ENCODE data around the gene CDYL. TPM values are rescaled to one million over a fixed set of nuclear protein-coding genes. Genes with fewer than 3 reads are reported as not detected.
A peak's percentile ranks its signal among the peaks of the same experiment; 100 is the strongest.

CDYL gene
- total and polyA plus RNA-seq, 4 donors: 3.3 to 25.4 (median 11.0) TPM

- DNase-seq (ENCODE audit: low spot score): no peak
- H3K9me3 ChIP-seq (ENCODE audit: control insufficient read depth in 4 of 4, low read length in 3 of 4): no peaks in the 10 kb centered on the region
- TF ChIP-seq NR2F2 (IDR thresholded peaks at IDR 0.05): no peak
- no peak for TF ChIP-seq TAF1 (conservative IDR thresholded peaks at IDR 0.05)
- no peak for TF ChIP-seq SP1 (IDR thresholded peaks at IDR 0.05)
- TF ChIP-seq YY1 (IDR thresholded peaks at IDR 0.05): no peak
- no peak for TF ChIP-seq HNF4A (conservative IDR thresholded peaks at IDR 0.05)
- no peak for TF ChIP-seq RXRA (IDR thresholded peaks at IDR 0.05)
- no peak for TF ChIP-seq ZBTB33 (IDR thresholded peaks at IDR 0.05)
- no peak for TF ChIP-seq FOXA1 (IDR thresholded peaks at IDR 0.05)
- peak overlapping the region in 1 of 3 donors; percentile 99 for H3K4me3 ChIP-seq (ENCODE audit: low read depth in 1 of 3, low read length in 3 of 3)
- H3K36me3 ChIP-seq (ENCODE audit: control insufficient read depth in 4 of 4, insufficient read depth in 3 of 4, low read depth in 1 of 4, low read length in 3 of 4): no peaks in the 10 kb centered on the region
- no peaks in the 10 kb centered on the region for H3K27me3 ChIP-seq (ENCODE audit: control insufficient read depth in 4 of 4, insufficient read depth in 4 of 4, low read length in 3 of 4)
- no peak overlapping the region for H3K27ac ChIP-seq (ENCODE audit: low read depth in 1 of 2, low read length in 2 of 2)
- H3K4me1 ChIP-seq (ENCODE audit: control insufficient read depth in 4 of 4, insufficient read depth in 4 of 4, low read length in 3 of 4): peaks cover 0 to 24% (median 9%) of the 10 kb centered on the region in 4 donors
- H3K9ac ChIP-seq (ENCODE audit: low read depth in 1 of 2, low read length in 2 of 2): no peak overlapping the region
- WGBS: 83% methylated on average over 1 of the region's 1 CpG
Observed at GRCh38 chr6:4778086-4778485, 1.9 kb downstream of the CDYL start.

GRCh38 chr6:4780360-4780812 lies 4.2 kb downstream of the CDYL start:
- DNase-seq (ENCODE audit: low spot score): no peak
- TF ChIP-seq ATF3 (IDR thresholded peaks at IDR 0.05): no peak
- TF ChIP-seq RXRA (IDR thresholded peaks at IDR 0.05): no peak
- TF ChIP-seq CTCF (IDR thresholded peaks at IDR 0.05; ENCODE audit: low read depth, low read length, missing input control): no peak
- no peak for TF ChIP-seq HNF4A (conservative IDR thresholded peaks at IDR 0.05)
- no peak for TF ChIP-seq ZBTB33 (IDR thresholded peaks at IDR 0.05)
- TF ChIP-seq FOXA2 (IDR thresholded peaks at IDR 0.05): no peak
- TF ChIP-seq MAX (IDR thresholded peaks at IDR 0.05): no peak
- no peak for TF ChIP-seq YY1 (IDR thresholded peaks at IDR 0.05)
- TF ChIP-seq FOXA1 (IDR thresholded peaks at IDR 0.05): no peak
- TF ChIP-seq GABPA (IDR thresholded peaks at IDR 0.05 in 1 of 2, conservative IDR thresholded peaks at IDR 0.05 in 1 of 2): no peak
- no peak for TF ChIP-seq TAF1 (conservative IDR thresholded peaks at IDR 0.05)
- TF ChIP-seq REST (IDR thresholded peaks at IDR 0.05): no peak
- no peak for TF ChIP-seq SP1 (IDR thresholded peaks at IDR 0.05)
- H3K9ac ChIP-seq (ENCODE audit: low read depth in 1 of 2, low read length in 2 of 2): no peak overlapping the region
- no peaks in the 10 kb centered on the region for H3K27me3 ChIP-seq (ENCODE audit: control insufficient read depth in 4 of 4, insufficient read depth in 4 of 4, low read length in 3 of 4)
- no peak overlapping the region for H3K27ac ChIP-seq (ENCODE audit: low read depth in 1 of 2, low read length in 2 of 2)
- H3K9me3 ChIP-seq (ENCODE audit: control insufficient read depth in 4 of 4, low read length in 3 of 4): no peaks in the 10 kb centered on the region
- peaks cover 0 to 14% (median 3%) of the 10 kb centered on the region in 4 donors for H3K4me1 ChIP-seq (ENCODE audit: control insufficient read depth in 4 of 4, insufficient read depth in 4 of 4, low read length in 3 of 4)
- WGBS: 63% methylated on average over 11 of the region's 11 CpGs
- no peaks in the 10 kb centered on the region for H3K36me3 ChIP-seq (ENCODE audit: control insufficient read depth in 4 of 4, insufficient read depth in 3 of 4, low read depth in 1 of 4, low read length in 3 of 4)
- no peak overlapping the region for H3K4me3 ChIP-seq (ENCODE audit: low read depth in 1 of 3, low read length in 3 of 3)

Measured in liver (tissue), 9 donors.